C1 segment of cervical spinal cord (tissue), 14 donors: Measurements from ENCODE around the gene PPIL6.
"Not testable (repeated sequence)": the region's sequence is repeated elsewhere in the genome, so short reads cannot be mapped to it uniquely, and the experiment has no call there.

Experiments used
- DNase-seq, 14 donors: peaks; one replicate each; lab custom pipeline; 2025; lab: John Stamatoyannopoulos, UW

Gene PPIL6

DNA sequence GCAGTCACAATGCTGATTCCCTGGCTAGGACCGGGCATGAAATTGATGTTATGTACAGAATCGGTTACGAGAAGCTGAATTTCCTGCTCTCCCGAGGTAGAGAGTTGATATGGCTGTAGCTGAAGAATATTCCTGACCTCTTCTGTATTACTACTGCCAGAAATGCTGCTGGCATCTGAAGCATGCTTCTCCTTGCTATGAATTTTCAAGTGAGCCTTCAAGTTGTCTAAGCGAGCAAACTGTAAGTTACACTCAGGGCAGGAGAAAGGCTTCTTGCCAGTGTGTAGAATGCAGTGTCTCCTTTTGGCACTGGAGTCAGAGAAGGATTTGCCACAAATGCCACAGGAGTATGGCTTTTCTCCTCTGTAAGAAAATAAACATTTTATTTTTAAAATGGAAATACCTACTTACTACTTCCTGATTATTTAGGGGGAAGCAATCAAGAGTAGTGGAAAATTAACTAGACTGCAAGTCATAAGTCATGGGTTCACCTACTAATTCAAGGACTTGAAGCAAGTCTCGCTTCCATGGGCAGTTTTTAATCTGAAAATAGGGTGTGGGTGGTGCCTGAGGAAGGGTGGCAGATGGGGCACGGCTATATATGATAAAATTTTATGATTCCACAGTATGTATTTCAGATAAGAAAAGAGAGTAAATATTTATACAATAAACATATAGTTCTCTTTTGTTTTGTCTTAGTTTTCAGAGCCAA, 25.9 kb upstream of the PPIL6 start:
- DNase-seq: no peak

DNA sequence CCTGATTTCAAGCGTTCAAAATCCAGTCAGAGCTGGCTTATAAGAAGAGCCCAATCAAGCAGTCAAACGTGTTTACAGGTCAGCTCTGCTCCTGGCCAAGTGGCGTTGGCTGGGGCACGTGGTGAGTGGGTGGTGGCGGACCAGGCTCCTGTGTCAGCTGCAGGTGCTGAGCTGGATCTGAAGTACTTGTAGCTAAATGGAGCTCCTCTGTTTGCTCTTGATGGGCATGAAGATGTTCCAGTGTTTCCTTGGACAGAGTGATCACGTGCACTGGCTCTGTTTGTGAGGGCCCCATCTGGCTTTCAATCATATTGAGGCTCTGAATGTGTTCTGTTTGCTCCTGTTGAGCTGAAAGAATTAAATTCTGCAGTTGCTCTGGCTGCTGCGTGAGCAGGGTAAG, 25.3 kb upstream of the PPIL6 start:
- DNase-seq: peak in 10 of 14 donors; percentile 21 to 62 (median 45)

DNA sequence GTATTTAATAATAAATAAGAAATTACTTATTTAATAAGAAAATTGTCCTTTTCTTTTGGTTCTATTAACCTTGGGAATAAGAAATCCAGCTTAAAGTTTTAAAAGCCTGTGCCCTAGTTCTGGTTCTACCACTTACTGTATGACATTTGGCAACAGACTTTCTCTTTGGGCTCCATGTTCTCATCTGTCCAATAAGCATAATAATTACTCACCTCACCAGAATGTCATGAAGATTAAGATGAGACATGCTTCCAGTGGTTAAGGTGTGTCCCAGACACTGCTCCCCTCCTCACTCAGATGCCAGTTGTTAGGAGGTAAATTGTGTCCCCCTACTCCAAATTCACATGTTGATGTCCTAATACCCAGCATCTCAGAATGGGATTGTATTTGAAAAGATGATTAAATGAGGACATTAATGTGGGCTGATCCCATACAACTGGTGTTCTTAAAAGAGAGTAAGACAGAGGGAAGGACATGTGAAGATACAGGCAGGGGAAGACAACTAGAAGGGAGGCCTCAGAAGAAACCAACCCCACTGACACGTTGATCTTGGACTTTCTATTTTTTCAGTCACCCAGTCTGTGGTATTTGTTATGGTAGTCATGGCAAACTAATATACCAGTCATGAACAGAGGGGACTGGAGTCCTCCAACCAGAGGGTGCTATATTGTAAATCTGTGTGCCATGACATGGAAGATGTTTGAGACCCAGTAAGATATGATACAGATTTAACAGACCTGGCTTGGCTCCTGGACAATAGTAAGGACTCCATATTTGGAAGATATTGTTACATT, 21.5 kb upstream of the PPIL6 start:
- no peak for DNase-seq

DNA sequence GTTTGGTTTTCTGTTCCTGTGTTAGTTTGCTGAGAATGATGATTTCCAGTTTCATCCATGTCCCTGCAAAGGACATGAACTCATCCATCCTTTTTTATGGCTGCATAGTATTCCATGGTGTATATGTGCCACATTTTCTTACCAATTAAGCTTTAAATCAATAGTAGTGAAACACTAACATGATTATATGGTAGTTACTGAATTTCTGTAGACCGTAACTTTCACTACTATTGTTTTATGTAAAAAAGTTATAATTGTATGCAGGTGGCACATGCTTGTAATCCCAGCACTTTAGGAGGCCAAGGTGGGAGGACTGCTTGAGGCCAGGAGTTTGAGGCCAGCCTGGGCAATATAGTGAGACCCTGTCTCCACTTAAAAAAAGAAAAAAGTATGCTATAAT, 20.8 kb upstream of the PPIL6 start:
- not testable (repeated sequence) for DNase-seq

DNA sequence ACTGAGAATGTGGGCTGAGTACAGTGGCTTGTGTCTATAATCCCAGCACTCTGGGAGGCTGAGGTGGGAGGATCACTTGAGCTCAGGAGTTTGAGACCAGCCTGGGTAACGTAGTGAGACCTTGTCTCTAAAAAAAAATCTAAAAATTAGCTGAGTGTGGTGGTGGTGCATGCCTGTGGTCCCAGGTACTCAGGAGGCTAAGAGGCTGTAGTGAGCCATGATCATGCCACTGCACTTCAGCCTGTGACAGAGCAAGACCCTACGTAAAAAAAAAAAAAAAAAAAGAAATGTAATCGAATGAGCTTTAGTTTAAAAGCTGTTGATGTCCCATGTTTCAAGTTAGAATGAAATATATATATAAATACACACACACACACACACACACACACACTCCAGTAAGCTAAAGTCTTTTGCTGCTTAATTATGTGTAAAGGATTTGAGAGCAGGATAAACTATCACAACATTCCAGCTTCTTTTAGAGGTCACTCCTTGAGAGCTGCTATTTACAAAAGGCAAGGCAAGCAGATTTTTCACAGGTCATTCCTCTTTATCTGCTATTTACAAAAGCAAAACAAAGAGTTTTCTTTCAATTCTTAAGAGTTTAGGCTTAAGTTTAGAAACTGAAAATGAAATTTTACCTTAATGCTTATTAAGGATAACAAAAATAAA, 19.9 kb upstream of the PPIL6 start:
- DNase-seq: no peak

DNA sequence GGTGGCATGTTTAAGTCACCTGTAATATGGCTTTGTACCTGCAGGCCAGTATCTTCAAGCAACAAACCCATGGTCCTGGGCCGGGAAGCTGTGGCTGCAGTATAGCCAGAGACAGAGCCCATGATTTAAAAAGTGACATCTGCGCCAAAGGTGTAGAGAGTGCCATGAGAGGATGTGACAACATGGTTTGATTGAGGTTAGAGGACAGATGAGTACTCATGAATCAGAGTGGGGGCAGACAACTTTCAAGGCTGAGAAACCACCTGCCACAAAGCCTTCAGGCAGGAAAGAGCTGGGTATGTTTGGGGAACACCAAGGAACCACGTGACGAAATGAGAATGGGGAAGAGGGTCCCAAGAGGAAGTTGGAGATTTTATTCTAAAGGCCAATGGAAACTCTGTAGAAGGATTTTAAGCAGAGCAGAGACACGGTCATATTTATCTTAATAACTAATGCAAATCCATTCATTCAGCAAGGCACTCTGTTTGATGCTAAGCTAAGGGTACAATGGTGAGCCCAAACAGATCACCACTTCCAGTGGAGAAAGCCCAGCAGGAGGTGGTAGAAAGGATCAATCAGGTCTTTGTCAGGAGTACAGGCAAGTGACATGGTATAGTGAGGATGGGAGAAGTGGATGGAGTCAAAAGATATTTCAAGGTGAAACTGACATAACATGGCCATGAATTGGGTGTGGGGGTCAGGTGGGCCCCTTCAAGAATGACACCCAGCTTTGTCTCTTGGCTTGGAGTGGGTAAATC, 18.5 kb upstream of the PPIL6 start:
- peak in 1 of 14 donors; percentile 14 for DNase-seq

DNA sequence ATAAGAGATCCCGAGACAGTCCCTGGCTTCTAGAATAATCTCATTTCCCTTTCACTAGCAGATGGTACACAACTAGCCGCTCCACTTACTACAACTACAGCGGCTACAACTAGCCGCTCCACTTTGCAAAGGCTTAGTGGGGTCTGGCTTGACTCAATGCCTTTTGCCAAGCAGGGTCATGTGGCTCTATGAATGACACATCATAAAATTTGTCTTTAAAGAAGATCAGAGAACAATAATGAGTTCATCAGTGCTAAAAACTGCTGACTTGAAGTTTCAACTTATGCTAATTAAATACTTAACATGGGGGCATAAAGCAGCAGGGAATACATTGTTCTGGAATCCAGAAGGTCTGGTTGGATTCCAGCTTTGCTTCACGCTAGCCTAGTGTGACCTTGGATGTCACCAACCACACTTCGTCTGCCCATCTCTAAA, 17.2 kb upstream of the PPIL6 start:
- no peak for DNase-seq

DNA sequence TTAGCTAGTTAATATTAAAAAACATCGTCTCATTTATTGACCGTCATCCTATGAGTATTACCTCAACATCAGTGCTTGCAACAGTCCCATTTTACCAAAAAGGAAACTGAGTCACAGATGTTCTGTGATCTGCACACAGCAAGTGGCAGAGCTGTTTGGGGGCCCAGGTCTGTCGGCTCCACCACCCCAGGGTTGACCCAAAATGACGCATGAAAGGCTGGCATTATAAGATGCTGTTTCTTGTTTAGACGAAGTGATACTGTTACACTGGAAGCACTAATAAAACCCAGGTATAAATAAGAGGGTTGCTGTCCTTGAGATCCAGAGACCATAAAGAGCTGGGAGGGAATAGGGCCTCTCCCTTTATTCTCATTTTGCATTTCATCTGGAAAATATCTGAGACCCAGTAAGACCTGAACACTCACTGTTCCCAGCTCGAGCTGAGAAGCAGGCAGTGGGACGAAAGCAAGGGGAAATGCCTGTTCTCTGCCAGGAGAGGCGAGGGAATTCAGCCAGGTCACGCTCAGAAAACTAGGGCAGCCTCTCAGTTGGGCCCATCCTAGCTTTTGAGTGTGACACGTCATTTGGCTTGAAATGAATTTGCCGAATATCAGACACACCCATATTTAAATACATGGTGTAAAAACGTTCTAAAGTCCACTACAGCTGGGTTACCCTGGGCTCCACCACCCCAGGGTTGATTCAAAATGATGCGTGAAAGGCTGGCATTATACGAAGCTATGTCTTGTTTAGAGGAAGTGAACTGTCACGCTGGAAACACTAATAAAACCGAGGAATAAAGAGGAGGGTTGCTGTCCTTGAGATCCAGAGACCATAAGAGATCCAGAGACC, 16.5 kb upstream of the PPIL6 start:
- DNase-seq: peak in 10 of 14 donors; percentile 14 to 86 (median 34)

DNA sequence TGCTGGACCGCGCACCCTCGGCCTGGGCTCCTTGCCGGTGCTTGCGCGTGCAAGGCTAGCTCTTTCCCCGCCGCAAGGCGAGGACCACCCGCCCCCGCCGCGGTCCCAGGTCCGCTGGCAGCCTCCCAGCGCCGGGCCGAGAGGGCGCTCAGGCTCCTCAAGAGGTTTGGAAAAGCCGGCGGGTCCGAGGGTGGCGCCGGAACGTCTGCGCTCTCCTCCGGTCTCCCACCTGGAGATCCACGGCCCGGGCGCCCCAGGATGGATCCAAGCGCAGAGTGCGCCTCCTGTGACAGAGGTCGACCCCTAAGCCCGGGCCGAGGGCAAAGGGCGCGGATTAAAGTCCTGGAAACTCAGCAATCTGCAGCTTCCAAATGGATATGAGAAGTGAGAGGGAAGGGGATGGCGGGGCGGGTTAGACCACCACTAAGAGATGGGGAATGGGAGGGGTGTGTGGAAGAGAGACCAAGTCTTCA, 15.7 kb upstream of the PPIL6 start:
- DNase-seq: peak in 2 of 14 donors; percentile 46 to 65

DNA sequence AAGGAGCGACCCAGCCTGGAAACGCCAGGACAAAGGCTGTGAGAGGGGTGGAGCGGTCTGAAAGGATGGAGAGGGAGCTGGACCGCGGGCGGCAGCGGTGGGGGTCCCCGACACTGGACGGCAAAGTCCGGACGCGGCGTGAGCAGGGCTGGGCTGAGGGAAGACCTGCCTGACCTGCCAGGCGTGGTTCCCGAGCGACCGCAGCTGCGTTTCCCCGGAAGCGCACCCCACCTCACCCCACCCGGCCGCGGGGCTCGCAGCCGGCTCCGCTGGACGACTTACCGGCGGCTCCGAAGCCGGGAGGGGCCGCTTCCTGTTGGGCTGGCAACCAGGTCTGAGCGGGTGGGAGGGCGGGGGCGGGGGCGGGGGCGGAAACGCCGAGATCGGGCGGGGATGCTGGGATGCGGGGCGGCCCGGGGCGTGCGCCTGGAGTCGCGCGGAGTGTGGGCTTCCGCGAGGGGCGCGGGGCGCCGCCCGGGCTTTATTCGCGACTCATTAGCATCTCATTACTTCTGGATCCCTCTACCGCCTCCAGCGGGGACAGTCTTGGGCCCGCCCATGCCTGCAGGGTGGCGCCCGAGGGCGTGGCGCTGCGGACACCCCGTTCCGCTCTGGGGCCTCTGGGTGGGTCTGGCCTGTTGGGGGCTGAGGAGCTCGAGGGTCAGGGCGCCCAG, 15.1 kb upstream of the PPIL6 start, which contains the start of gene MICAL1:
Gene MICAL1 (minus strand): TSS at position 336 of the 674 bp plus-strand sequence. CDS start 1,576 bp downstream, outside the sequence.
- peak in 11 of 14 donors; percentile 26 to 70 (median 56) for DNase-seq

DNA sequence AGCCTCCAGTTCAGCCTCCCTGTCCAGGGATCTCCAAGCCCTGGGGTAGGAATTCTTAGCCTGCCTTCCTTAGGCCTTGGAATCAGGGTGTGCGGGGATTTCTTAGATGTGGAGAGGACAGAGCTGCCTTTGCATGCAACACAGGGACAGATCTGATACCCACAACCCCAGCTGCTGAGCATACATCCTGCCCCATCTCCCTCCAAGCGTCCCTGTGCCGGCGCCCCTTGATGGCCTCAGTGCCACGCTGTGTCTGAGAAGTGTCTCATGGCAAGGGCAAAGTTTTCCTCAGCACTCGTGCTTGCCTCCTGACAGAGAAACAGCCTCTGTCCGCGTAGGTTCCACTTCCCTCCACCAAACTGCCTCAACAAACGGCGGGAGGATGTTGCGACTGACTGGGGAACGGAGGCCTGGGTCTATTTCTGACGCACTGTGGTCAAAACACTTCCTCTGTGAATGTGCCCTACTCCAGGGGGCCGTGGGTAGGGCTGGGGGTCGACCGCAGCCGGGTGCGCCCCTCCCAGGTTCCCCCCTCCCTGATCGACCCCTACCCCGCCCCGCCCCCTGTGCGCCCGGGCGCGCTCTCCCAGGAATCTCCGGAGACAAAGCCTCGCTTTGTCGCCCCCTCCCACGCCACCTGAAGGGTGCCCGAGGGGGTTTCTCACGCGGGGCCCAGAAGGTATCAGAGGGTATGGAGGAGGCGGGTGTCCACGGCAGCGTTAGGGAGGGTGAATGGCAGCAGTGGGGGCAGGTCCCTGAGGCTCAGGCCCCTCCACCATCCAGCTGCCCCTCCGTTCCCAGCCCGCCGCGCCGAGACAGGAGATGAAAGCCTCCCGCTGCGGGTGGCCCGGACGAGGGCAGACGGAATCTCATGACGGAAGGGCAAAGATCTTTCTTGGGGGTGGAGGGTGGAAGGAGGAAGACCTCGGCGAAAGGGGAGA, 14.3 kb upstream of the PPIL6 start:
- DNase-seq: peak in 12 of 14 donors; percentile 26 to 63 (median 46)

DNA sequence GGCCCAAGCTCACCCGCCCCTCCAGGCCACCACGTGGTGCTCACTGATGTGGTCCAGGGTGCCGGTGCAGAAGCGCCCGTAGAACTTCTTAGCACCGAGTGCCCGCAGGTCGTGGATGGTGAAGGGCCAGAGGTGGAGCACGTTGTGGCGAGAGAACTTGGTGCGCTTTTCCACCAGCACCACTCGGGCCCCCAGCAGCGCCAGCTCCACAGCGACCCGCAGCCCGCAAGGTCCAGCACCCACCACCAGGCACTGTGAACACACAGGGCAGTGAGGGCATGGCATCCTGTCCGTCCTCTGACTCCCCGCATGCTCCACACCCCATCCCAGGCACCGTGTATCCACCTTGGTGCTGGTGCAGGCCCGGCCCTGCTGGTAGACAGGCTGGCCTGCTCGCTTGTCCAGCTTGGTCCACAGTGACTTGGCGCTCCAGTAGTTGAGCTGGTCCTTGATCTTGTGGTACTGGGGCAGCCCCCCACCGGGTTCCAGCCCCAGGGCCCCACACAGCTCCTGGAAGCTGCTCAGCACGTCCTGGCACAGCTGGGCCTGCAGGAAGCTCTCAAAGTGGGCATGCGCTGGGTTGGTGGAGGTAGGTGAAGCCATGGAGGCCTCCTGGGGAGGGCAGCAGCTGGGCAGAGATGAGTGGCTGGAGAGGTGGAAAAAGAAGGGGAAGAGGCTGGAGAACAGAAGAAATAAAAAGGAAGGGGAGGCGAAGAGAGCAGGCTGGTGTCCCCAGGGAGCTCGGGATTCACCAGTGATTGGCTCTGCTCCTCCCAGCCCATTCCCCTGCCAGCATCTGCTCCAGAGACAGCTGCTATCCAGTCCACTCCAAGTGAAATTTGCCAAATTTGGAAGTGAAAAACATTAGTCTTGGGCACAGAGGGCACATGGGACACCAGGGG, 13.4 kb upstream of the PPIL6 start:
- DNase-seq: no peak

DNA sequence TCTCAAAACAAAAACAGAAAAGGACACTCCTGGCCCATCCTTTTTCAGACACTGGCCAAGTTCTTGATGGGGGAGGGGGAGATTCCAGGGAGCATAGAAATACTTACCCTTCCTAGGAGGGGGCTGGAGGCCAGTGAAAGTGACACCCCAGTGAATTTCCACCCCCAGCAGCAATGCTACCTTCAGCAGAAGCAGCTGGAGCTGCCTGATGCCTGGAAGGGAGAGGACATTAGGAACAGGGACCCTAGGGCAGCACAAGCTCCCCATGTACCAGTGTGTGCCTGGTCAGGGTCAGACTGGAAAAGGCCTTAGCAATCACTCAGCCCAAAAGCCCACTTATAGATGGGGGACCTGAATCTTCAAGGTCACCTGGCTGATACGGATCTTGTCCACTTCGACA, 12.7 kb upstream of the PPIL6 start:
- no peak for DNase-seq

DNA sequence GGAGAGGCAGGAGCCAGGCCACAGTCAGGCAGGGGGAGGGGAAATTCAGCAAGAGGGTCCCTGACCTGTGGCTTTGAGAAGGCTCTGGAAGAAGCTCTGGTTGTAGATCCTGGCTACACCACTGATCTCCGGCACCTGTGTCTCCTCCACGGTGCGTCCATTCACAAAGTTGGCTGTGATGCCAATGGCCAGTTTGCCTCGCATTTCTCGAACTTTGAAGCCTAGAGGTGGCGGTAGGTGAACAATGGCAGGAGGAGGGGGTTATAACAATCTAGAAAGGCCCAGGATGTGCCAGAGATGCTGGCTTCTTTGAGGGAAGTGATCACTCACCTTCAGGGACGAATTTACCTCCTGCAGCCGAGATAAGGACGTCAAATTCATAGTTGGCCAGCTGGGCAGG, 11.8 kb upstream of the PPIL6 start:
- no peak for DNase-seq

DNA sequence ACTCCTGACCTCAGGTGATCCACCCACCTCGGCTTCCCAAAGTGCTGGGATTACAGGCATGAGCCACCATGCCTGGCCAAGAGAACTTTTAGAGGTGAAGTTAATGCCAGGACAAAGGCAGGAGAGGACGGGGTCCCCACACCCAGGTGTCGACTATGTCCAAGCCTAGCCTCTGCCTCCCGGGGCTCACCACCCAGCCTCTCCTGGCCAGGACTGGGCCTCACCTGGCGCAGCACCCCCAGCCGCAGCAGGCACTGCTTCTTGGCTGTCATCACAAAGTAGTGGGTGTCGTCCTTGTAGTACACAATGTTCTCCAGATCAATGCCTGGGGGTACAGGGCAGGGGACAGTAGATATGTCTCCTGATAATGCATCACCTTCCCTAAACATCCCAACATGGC, 10.9 kb upstream of the PPIL6 start:
- DNase-seq: no peak

DNA sequence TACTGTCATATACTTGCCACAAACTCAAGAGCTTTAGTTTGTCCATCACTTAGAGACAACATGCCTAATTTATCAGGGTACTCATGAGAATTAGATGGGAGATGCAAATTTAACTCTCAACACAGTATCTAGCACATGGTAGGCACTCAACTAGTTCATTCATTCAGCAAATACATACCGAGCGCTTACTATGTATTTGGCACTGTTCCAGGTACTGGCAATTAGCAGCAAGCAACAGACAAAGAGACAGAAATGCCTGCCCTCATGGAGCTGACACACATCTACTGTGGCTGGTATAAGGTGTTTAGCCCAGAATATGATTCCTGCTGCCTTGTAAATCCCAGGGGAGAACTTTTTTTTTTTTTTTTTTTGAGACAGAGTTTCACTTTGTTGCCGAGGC, 10.4 kb upstream of the PPIL6 start:
- no peak for DNase-seq

DNA sequence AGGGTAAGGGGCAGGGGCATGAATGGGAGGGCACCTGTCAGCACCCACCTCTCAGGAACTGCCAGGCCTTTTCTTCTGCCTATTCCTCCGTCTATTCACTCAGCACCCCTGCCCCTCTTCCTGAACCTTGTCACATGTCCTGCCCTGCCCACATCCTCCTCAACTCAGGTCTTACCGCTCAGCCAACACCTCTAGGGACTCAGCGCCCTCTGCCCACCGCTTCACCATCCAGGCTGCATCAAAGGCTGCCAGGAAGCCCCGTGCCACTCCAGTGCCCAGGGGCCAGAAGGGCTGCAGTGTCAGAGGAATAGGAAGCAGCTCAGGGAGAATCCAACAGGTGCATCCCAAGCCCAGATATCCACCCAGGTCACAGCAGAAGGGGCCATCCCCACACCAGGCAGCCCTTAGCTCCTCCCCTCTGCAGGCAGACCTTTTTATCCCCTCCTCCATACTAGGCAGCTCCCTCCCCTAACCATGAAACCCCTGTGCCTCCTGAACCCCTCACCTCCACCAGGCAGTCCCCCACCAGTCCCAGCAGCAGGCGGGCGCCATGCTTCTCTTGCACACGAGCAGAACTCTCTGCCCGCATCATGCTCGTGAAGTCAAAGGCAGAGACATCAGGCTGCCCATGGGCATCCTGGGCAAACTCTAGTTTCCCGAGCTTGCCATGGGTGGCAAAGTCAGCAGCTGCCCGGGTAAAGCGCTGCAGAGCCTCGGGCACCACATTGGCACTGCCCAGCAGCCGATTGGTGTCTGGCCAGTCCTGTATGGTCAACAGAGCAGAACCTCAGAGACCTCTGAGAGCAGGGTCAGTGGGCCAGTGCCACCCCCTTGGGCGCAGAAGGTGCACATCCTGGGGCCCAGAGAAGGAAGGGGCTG, 9.6 kb upstream of the PPIL6 start:
- DNase-seq: no peak
